Upper lobe of left lung (tissue), 4 donors: Measurements from ENCODE around the gene TYW5.

Experiments used
- CTCF ChIP-seq, 6 experiments: fragments of 450-650 bp in 4 of 6; fragments of 200-600 bp in 2 of 6; sonication (generic) in 2 of 6; IDR thresholded peaks; one replicate each; pipeline ENCODE4 v1.5.1; 2016 to 2019; ENCODE audit warnings: antibody characterized with exemption in 6 of 6
- EP300 ChIP-seq, 4 donors: sonication (generic); formaldehyde crosslinking; IDR thresholded peaks; one replicate each; pipeline ENCODE4 v1.5.1; 2017; ENCODE audit warnings: antibody characterized with exemption in 4 of 4, control low read depth in 2 of 4
- POLR2A ChIP-seq, 4 donors: fragments of 450-650 bp; IDR thresholded peaks; one replicate each; pipeline ENCODE4 v1.5.1; 2016 to 2017; ENCODE audit warnings: antibody characterized with exemption in 4 of 4, mild to moderate bottlenecking in 2 of 4
- POLR2AphosphoS5 ChIP-seq, 2 donors: sonication (generic); formaldehyde crosslinking; IDR thresholded peaks; one replicate each; pipeline ENCODE4 v1.5.1; 2017; ENCODE audit warnings: antibody characterized with exemption in 2 of 2

- no peak for TF ChIP-seq CTCF (IDR thresholded peaks at IDR 0.05)
- TF ChIP-seq POLR2AphosphoS5 (IDR thresholded peaks at IDR 0.05) = no peak
- TF ChIP-seq POLR2A (IDR thresholded peaks at IDR 0.05) = no peak
- TF ChIP-seq EP300 (IDR thresholded peaks at IDR 0.05) = no peak
Observed at GRCh38 chr2:199958014-199958413, 2.7 kb upstream of the TYW5 start.
